GM23338 (cell line): Measurements from ENCODE around the gene LMF1.

Source experiments
- CREB1 ChIP-seq: fragments of 250-450 bp; sonication (Bioruptor Pico); IDR thresholded peaks from 2 replicates; pipeline ENCODE4 v1.5.0; 2020; ENCODE audit warnings: low read depth, mild to moderate bottlenecking, moderate library complexity
- CTCF ChIP-seq, 2 experiments: fragments of 200-600 bp in 1 of 2; sonication (generic) in 1 of 2; conservative IDR thresholded peaks; 2 replicates each; pipeline versions ENCODE4 v1.5.1 to v1.6.1; 2016 to 2017; ENCODE audit warnings: antibody characterized with exemption in 2 of 2, low read depth in 2 of 2, mild to moderate bottlenecking in 2 of 2, moderate library complexity in 1 of 2
- ETS1 ChIP-seq: IDR thresholded peaks from 2 replicates; pipeline ENCODE4 v1.6.1; 2016; ENCODE audit warnings: antibody characterized with exemption
- EZH2 ChIP-seq: fragments of 200-600 bp; sonication (generic); IDR thresholded peaks from one replicate; pipeline ENCODE4 v1.8.0; 2017; ENCODE audit warnings: antibody characterized with exemption, mild to moderate bottlenecking, low read depth; ENCODE audit not compliant: unreplicated experiment
- EZH2phosphoT487 ChIP-seq: fragments of 200-600 bp; sonication (generic); IDR thresholded peaks from one replicate; pipeline ENCODE4 v1.8.1; 2018; ENCODE audit warnings: antibody characterized with exemption; ENCODE audit not compliant: unreplicated experiment
- JUNB ChIP-seq: IDR thresholded peaks from one replicate; pipeline ENCODE4 v1.6.1; 2016; ENCODE audit warnings: antibody characterized with exemption; ENCODE audit not compliant: unreplicated experiment
- NANOG ChIP-seq: IDR thresholded peaks from 2 replicates; pipeline ENCODE4 v1.6.1; 2016; ENCODE audit warnings: antibody characterized with exemption, borderline replicate concordance
- POLR2AphosphoS5 ChIP-seq: IDR thresholded peaks from 2 replicates; pipeline ENCODE4 v1.6.1; 2016; ENCODE audit warnings: antibody characterized with exemption, low read depth
- REST ChIP-seq: IDR thresholded peaks from one replicate; pipeline ENCODE4 v1.6.1; 2018; ENCODE audit warnings: antibody characterized with exemption; ENCODE audit not compliant: unreplicated experiment
- STAT1 ChIP-seq: IDR thresholded peaks from one replicate; pipeline ENCODE4 v1.6.1; 2016; ENCODE audit warnings: antibody characterized with exemption; ENCODE audit not compliant: unreplicated experiment
- ZNF114 ChIP-seq: fragments of 250-450 bp; sonication (Bioruptor Pico); IDR thresholded peaks from 2 replicates; pipeline ENCODE4 v1.5.0; 2020; ENCODE audit warnings: mild to moderate bottlenecking, moderate library complexity
- ZNF331 ChIP-seq: fragments of 250-450 bp; sonication (Bioruptor Pico); IDR thresholded peaks from 2 replicates; pipeline ENCODE4 v1.5.0; 2020; ENCODE audit warnings: low read depth, mild to moderate bottlenecking, moderate library complexity

- TF ChIP-seq REST, result no peak
- TF ChIP-seq CTCF (conservative IDR thresholded peaks at IDR 0.05; ENCODE audit: low read depth in 2 of 2), result no peak
- no peak for TF ChIP-seq NANOG
- TF ChIP-seq EZH2, result no peak
- no peak for TF ChIP-seq POLR2AphosphoS5
- no peak for TF ChIP-seq EZH2phosphoT487
- no peak for TF ChIP-seq ZNF114
- TF ChIP-seq CREB1 (CRISPR knock-in tag), result no peak
- TF ChIP-seq JUNB, result no peak
- no peak for TF ChIP-seq STAT1
- no peak for TF ChIP-seq ETS1
- no peak for TF ChIP-seq ZNF331
These were observed 90.8 kb downstream of the LMF1 start for GRCh38 chr16:879986-880385.
